Keratinocyte (primary cell): Measurements from ENCODE around the gene ADAMTSL3. TPM values are rescaled to one million over a fixed set of nuclear protein-coding genes. Genes with fewer than 3 reads are reported as not detected.

Source experiments
- DNase-seq: peaks from one replicate; pipeline ENCODE4 v3.0.0-alpha.2; 2011; ENCODE audit warnings: low read depth, missing footprints, low spot score
- FAIRE-seq: peaks from 2 replicates; lab custom pipeline; 2011; peaks lifted over from hg19 to GRCh38; lab: Jason Lieb, UNC
- H2AFZ ChIP-seq: 2 replicates; pipeline ENCODE4 v1.6.0; 2012; ENCODE audit warnings: low read length, control low read depth, inconsistent platforms; ENCODE audit not compliant: control insufficient read depth
- H3K27ac ChIP-seq: 2 replicates; pipeline ENCODE4 v1.5.1; 2011; ENCODE audit warnings: low read length; ENCODE audit not compliant: control insufficient read depth, insufficient read depth
- H3K27me3 ChIP-seq: 3 replicates; pipeline ENCODE4 v1.6.0; 2011; ENCODE audit warnings: low read length; ENCODE audit not compliant: control insufficient read depth, insufficient read depth; ENCODE audit errors: extremely low read depth
- H3K36me3 ChIP-seq, 2 experiments: 2 replicates in 1 of 2; 3 replicates in 1 of 2; pipeline ENCODE4 v1.5.1; 2011; ENCODE audit warnings: low read length in 2 of 2, mild to moderate bottlenecking in 1 of 2; ENCODE audit not compliant: control insufficient read depth in 2 of 2, insufficient read depth in 2 of 2; ENCODE audit errors: extremely low read depth in 1 of 2
- H3K4me1 ChIP-seq: 3 replicates; pipeline ENCODE4 v1.5.1; 2011; ENCODE audit warnings: low read length; ENCODE audit not compliant: control insufficient read depth, insufficient read depth; ENCODE audit errors: extremely low read depth
- H3K4me2 ChIP-seq: 3 replicates; pipeline ENCODE4 v1.6.0; 2011; ENCODE audit warnings: low read depth, low read length; ENCODE audit not compliant: control insufficient read depth, insufficient read depth; ENCODE audit errors: extremely low read depth
- H3K4me3 ChIP-seq, 3 experiments: fragments of 200-600 bp in 1 of 3; sonication (generic) in 1 of 3; 2 replicates in 2 of 3; 3 replicates in 1 of 3; pipeline ENCODE4 v1.5.1; 2011 to 2016; ENCODE audit warnings: low read length in 3 of 3, mild to moderate bottlenecking in 3 of 3, control low read depth in 2 of 3, inconsistent platforms in 1 of 3, low read depth in 1 of 3, mixed read lengths in 1 of 3, mixed run types in 1 of 3, moderate library complexity in 1 of 3; ENCODE audit not compliant: control insufficient read depth in 2 of 3, insufficient read depth in 2 of 3; ENCODE audit errors: extremely low read depth in 1 of 3
- H3K79me2 ChIP-seq: 2 replicates; pipeline ENCODE4 v1.6.0; 2012; ENCODE audit warnings: low read length; ENCODE audit not compliant: control insufficient read depth, insufficient read depth
- H3K9ac ChIP-seq: 3 replicates; pipeline ENCODE4 v1.6.0; 2011; ENCODE audit warnings: low read length; ENCODE audit not compliant: control insufficient read depth, insufficient read depth; ENCODE audit errors: extremely low read depth
- H3K9me1 ChIP-seq: 3 replicates; pipeline ENCODE4 v1.6.0; 2011; ENCODE audit warnings: low read length; ENCODE audit not compliant: control insufficient read depth, insufficient read depth; ENCODE audit errors: extremely low read depth
- H3K9me3 ChIP-seq: 2 replicates; pipeline ENCODE4 v1.5.1; 2012; ENCODE audit warnings: low read depth, low read length; ENCODE audit not compliant: control insufficient read depth
- H4K20me1 ChIP-seq: 3 replicates; pipeline ENCODE4 v1.6.0; 2011; ENCODE audit warnings: low read length; ENCODE audit not compliant: control insufficient read depth, insufficient read depth; ENCODE audit errors: extremely low read depth
- CTCF ChIP-seq, 3 experiments: IDR thresholded peaks in 1 of 3; conservative IDR thresholded peaks in 1 of 3; optimal IDR thresholded peaks in 1 of 3; 2 replicates in 2 of 3; 3 replicates in 1 of 3; pipeline versions ENCODE3 to v1.5.1; 2011; ENCODE audit warnings: low read length in 3 of 3, mild to moderate bottlenecking in 3 of 3, moderate library complexity in 2 of 3, control low read depth in 1 of 3, inconsistent platforms in 1 of 3; ENCODE audit not compliant: insufficient read depth in 2 of 3; ENCODE audit errors: extremely low read depth in 1 of 3
- EZH2 ChIP-seq: IDR thresholded peaks from one replicate; pipeline ENCODE4 v1.6.1; 2012; ENCODE audit warnings: inconsistent platforms, mild to moderate bottlenecking, low read length, moderate library complexity
- dilution Hi-C: fragments of 300-500 bp; cut with MboI; formaldehyde crosslinking; loops from one replicate; pipeline ENCODE4 v1.7.0; 2020; ENCODE audit warnings: low sequenced_read_pairs; ENCODE audit not compliant: extremely low pct_ligation_motif_present
- polyA plus RNA-seq, 5 experiments: library from polyadenylated mRNA; depleted of rRNA in 3 of 5; stranded (reverse) in 3 of 5; stranded (forward) in 1 of 5; unstranded in 1 of 5; fragments of >200 nt; gene quantifications; 1 replicate in 1 of 5; 2 replicates in 3 of 5; 3 replicates in 1 of 5; pipeline versions ENCODE4 v1.2.1 to v1.2.3, GENCODE V29; 2011 to 2012; ENCODE audit warnings: missing spikeins in 2 of 5, low read depth in 1 of 5, low replicate concordance in 1 of 5

ADAMTSL3 gene
- polyA plus RNA-seq, 1 donor (not counting 4 experiments of a cell fraction or from before 2014, with no cell fraction given), result 0.01 TPM

GRCh38 chr15:83776986-83777385 is 123.1 kb downstream of the ADAMTSL3 start:
- Histone ChIP-seq H3K4me1 (no peaks in the 10 kb centered on the region), H3K79me2 (no peaks in the 10 kb centered on the region), H3K4me2 (no peak overlapping the region), H3K27me3 (no peaks in the 10 kb centered on the region), H3K4me3 (no peak overlapping the region), H3K9me3 (no peaks in the 10 kb centered on the region), H4K20me1 (no peaks in the 10 kb centered on the region), H2AFZ (no peak overlapping the region), H3K36me3 (no peaks in the 10 kb centered on the region), H3K9me1 (no peaks in the 10 kb centered on the region), H3K9ac (no peak overlapping the region), H3K27ac (no peak overlapping the region)
- FAIRE-seq (no peak), DNase-seq (no peak)
- dilution Hi-C loops, result no loop called here
- TF ChIP-seq EZH2, result no peak

DNA sequence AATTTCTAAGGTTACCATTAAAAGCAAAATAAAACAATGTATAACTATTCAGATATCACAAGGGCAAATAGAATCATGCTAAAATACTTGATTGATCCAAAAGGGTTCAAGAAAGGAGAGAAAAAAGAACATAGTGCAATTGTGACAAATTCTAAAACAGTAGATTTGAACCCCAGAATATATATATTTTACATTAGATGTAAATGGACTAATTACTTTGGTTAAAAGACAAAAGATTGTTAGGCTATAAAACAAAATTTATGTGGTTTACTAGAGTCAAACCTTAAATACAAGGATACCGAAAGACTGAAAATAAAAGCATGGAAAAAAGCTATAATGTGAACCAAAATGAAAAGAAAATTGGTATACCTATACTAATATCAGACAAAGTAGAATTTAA is 129.3 kb downstream of the ADAMTSL3 start:
- Histone ChIP-seq H4K20me1 (no peaks in the 10 kb centered on the region), H3K9me1 (no peaks in the 10 kb centered on the region), H3K27ac (no peak overlapping the region), H3K79me2 (no peaks in the 10 kb centered on the region), H3K4me2 (no peak overlapping the region), H3K9ac (no peak overlapping the region), H3K27me3 (no peaks in the 10 kb centered on the region), H3K4me3 (no peak overlapping the region), H2AFZ (no peak overlapping the region), H3K36me3 (no peaks in the 10 kb centered on the region), H3K9me3 (no peaks in the 10 kb centered on the region), H3K4me1 (no peaks in the 10 kb centered on the region)
- FAIRE-seq, result no peak
- TF ChIP-seq EZH2 (no peak), CTCF (optimal IDR thresholded peaks at IDR 0.05 in 1 of 3, IDR thresholded peaks at IDR 0.05 in 1 of 3, conservative IDR thresholded peaks at IDR 0.05 in 1 of 3; ENCODE audit: extremely low read depth in 1 of 3, insufficient read depth in 2 of 3, low read length in 3 of 3) (no peak)
- dilution Hi-C loops, result no loop called here
- no peak for DNase-seq

- Histone ChIP-seq H3K9ac (no peak overlapping the region), H3K27me3 (no peaks in the 10 kb centered on the region), H3K79me2 (no peaks in the 10 kb centered on the region), H3K4me3 (no peak overlapping the region), H3K27ac (no peak overlapping the region), H4K20me1 (no peaks in the 10 kb centered on the region), H3K9me3 (no peaks in the 10 kb centered on the region), H3K4me1 (no peaks in the 10 kb centered on the region), H3K9me1 (no peaks in the 10 kb centered on the region), H3K36me3 (no peaks in the 10 kb centered on the region), H2AFZ (no peak overlapping the region), H3K4me2 (no peak overlapping the region)
- TF ChIP-seq CTCF (optimal IDR thresholded peaks at IDR 0.05 in 1 of 3, IDR thresholded peaks at IDR 0.05 in 1 of 3, conservative IDR thresholded peaks at IDR 0.05 in 1 of 3; ENCODE audit: extremely low read depth in 1 of 3, insufficient read depth in 2 of 3, low read length in 3 of 3), result no peak
- TF ChIP-seq EZH2, result no peak
- FAIRE-seq, result peak; percentile 93
- peak; percentile 9 for DNase-seq
- dilution Hi-C loops, result no loop called here
These were observed 131.1 kb downstream of the ADAMTSL3 start for GRCh38 chr15:83784975-83785374.
